HCT116 (cell line): ENCODE measurements around the gene EIF2B5. TPM values are rescaled to one million over a fixed set of nuclear protein-coding genes. Genes with fewer than 3 reads are reported as not detected.

Experiments
- ATAC-seq: fragments of 200-7000 bp; cut with Tn5 transposase; 2 replicates; pipeline ENCODE4 v1.9.1; 2020; ENCODE audit warnings: mild to moderate bottlenecking, moderate library complexity
- BruUV-seq: library from RNA; stranded (reverse); fragments of 400-500 nt; replicated peaks from 2 replicates; lab custom pipeline; 2021; lab: Mats Ljungman, UMichigan
- CTCF ChIA-PET: fragments of 300-600 bp; sonication (Branson Sonifier 250); formaldehyde crosslinking; loops from one replicate; lab custom pipeline; 2021; ENCODE audit warnings: antibody characterized with exemption; lab: Charles Lee
- POLR2A ChIA-PET: fragments of 300-600, 350-600 bp; sonication (Branson Sonifier 250); formaldehyde crosslinking; loops from one replicate; lab custom pipeline; 2021; ENCODE audit warnings: antibody characterized with exemption; lab: Charles Lee
- RAD21 ChIA-PET, 2 experiments: fragments of 300-600 bp; sonication (Branson Sonifier 250); formaldehyde crosslinking; loops; one replicate each; lab custom pipeline; 2023; ENCODE audit warnings: low total read pairs in 2 of 2; ENCODE audit not compliant: uncharacterized antibody in 2 of 2, unreplicated experiment in 2 of 2, low non-redundant PET in 1 of 2; lab: Charles Lee
- DNase-seq: peaks from one replicate; pipeline ENCODE4 v3.0.0-alpha.2; 2010; ENCODE audit warnings: low read depth, low spot score
- H2AFZ ChIP-seq: fragments of 200-600 bp; shearing (Covaris generic), sonication (generic); 2 replicates; pipeline ENCODE4 v1.6.1; 2017; ENCODE audit warnings: low read depth, mixed run types, mixed read lengths, antibody characterized with exemption, low read length; ENCODE audit not compliant: poor library complexity, severe bottlenecking
- H3K27ac ChIP-seq: 2 replicates; pipeline ENCODE4 v1.5.1; 2012; ENCODE audit warnings: low read depth, low read length
- H3K27me3 ChIP-seq: fragments of 200-600 bp; sonication (generic); 2 replicates; pipeline ENCODE4 v1.6.1; 2016; ENCODE audit warnings: mixed run types, low read length, mixed read lengths; ENCODE audit not compliant: insufficient read depth
- H3K36me3 ChIP-seq, 2 experiments: fragments of 200-500 bp in 1 of 2; fragments of 200-600 bp in 1 of 2; sonication (Bioruptor generic) in 1 of 2; sonication (generic) in 1 of 2; 2 replicates each; pipeline versions ENCODE4 v1.5.1 to v1.6.1; 2014 to 2016; ENCODE audit warnings: low read length in 2 of 2, inconsistent platforms in 1 of 2, mixed read lengths in 1 of 2, mixed run types in 1 of 2; ENCODE audit not compliant: insufficient read depth in 2 of 2, control insufficient read depth in 1 of 2
- H3K4me1 ChIP-seq, 2 experiments: fragments of 200-600 bp in 1 of 2; sonication (generic) in 1 of 2; 2 replicates each; pipeline versions ENCODE4 v1.5.1 to v1.6.1; 2012 to 2017; ENCODE audit warnings: low read length in 2 of 2, inconsistent platforms in 1 of 2, mild to moderate bottlenecking in 1 of 2, mixed read lengths in 1 of 2, mixed run types in 1 of 2, moderate library complexity in 1 of 2; ENCODE audit not compliant: insufficient read depth in 2 of 2, control insufficient read depth in 1 of 2
- H3K4me2 ChIP-seq: fragments of 200-600 bp; sonication (generic); 2 replicates; pipeline ENCODE4 v1.6.1; 2017; ENCODE audit warnings: mixed run types, low read length, mixed read lengths
- H3K4me3 ChIP-seq, 2 experiments: fragments of 200-600 bp in 1 of 2; sonication (generic) in 1 of 2; replicated peaks in 1 of 2; 2 replicates each; pipeline ENCODE4 v1.5.1; 2011 to 2016; ENCODE audit warnings: low read length in 2 of 2, control low read depth in 1 of 2, low read depth in 1 of 2, mild to moderate bottlenecking in 1 of 2, mixed read lengths in 1 of 2, mixed run types in 1 of 2
- H3K79me2 ChIP-seq: fragments of 200-600 bp; sonication (generic); 2 replicates; pipeline ENCODE4 v1.6.1; 2017; ENCODE audit warnings: mild to moderate bottlenecking, mixed run types, low read length, moderate library complexity, mixed read lengths; ENCODE audit not compliant: insufficient read depth
- H3K9ac ChIP-seq: fragments of 200-600 bp; sonication (generic); 2 replicates; pipeline ENCODE4 v1.6.1; 2016; ENCODE audit warnings: low read length, mixed read lengths
- H3K9me2 ChIP-seq: fragments of 200-600 bp; sonication (generic), shearing (Covaris generic); 2 replicates; pipeline ENCODE4 v1.6.1; 2017; ENCODE audit warnings: mixed run types, mild to moderate bottlenecking, moderate library complexity; ENCODE audit not compliant: insufficient read depth
- H3K9me3 ChIP-seq, 2 experiments: fragments of 200-500 bp in 1 of 2; fragments of 200-600 bp in 1 of 2; sonication (Bioruptor generic) in 1 of 2; sonication (generic) in 1 of 2; 2 replicates each; pipeline ENCODE4 v1.6.1; 2014 to 2017; ENCODE audit warnings: low read length in 2 of 2, mixed read lengths in 2 of 2, inconsistent platforms in 1 of 2, low read depth in 1 of 2, mild to moderate bottlenecking in 1 of 2, mixed run types in 1 of 2, moderate library complexity in 1 of 2; ENCODE audit not compliant: control insufficient read depth in 1 of 2, insufficient read depth in 1 of 2
- H4K20me1 ChIP-seq: fragments of 200-600 bp; sonication (generic), shearing (Covaris generic); 2 replicates; pipeline ENCODE4 v1.6.1; 2017; ENCODE audit warnings: mixed run types, mild to moderate bottlenecking, moderate library complexity; ENCODE audit not compliant: insufficient read depth
- CBX3 ChIP-seq: IDR thresholded peaks from 2 replicates; pipeline ENCODE4 v1.6.1; 2012; ENCODE audit warnings: low read depth
- CEBPB ChIP-seq: IDR thresholded peaks from 2 replicates; pipeline ENCODE4 v1.6.1; 2012; ENCODE audit warnings: low read depth
- CTCF ChIP-seq, 3 experiments: fragments of 200-600 bp in 1 of 3; sonication (generic) in 1 of 3; IDR thresholded peaks in 2 of 3; conservative IDR thresholded peaks in 1 of 3; 2 replicates each; pipeline ENCODE4 v1.5.1; 2012 to 2017; ENCODE audit warnings: low read depth in 2 of 3, low read length in 2 of 3, antibody characterized with exemption in 1 of 3, borderline replicate concordance in 1 of 3, control low read depth in 1 of 3, mild to moderate bottlenecking in 1 of 3, mixed read lengths in 1 of 3, mixed run types in 1 of 3, moderate library complexity in 1 of 3; ENCODE audit not compliant: insufficient read depth in 1 of 3
- ELF1 ChIP-seq: IDR thresholded peaks from 2 replicates; pipeline ENCODE4 v1.6.1; 2012; ENCODE audit warnings: low read depth, borderline replicate concordance
- JUND ChIP-seq: IDR thresholded peaks from 2 replicates; pipeline ENCODE4 v1.6.1; 2012
- POLR2A ChIP-seq: IDR thresholded peaks from 2 replicates; pipeline ENCODE4 v1.7.0; 2011; ENCODE audit warnings: borderline replicate concordance; ENCODE audit not compliant: insufficient read depth, insufficient read length; ENCODE audit errors: extremely low read depth
- POLR2AphosphoS5 ChIP-seq: IDR thresholded peaks from 2 replicates; pipeline ENCODE4 v1.6.1; 2011; ENCODE audit warnings: mild to moderate bottlenecking, low read depth, low read length, moderate library complexity
- SP1 ChIP-seq: IDR thresholded peaks from 2 replicates; pipeline ENCODE4 v1.6.1; 2012; ENCODE audit warnings: low read depth
- TCF7L2 ChIP-seq: IDR thresholded peaks from 2 replicates; pipeline ENCODE4 v1.7.0; 2011; ENCODE audit warnings: borderline replicate concordance, inconsistent platforms; ENCODE audit not compliant: insufficient read depth, insufficient read length; ENCODE audit errors: extremely low read depth
- YY1 ChIP-seq: IDR thresholded peaks from 2 replicates; pipeline ENCODE4 v1.6.1; 2011; ENCODE audit warnings: low read length, low read depth, moderate library complexity, mild to moderate bottlenecking; ENCODE audit not compliant: insufficient replicate concordance; ENCODE audit errors: extremely low read depth
- ZFX ChIP-seq: fragments of 450-650 bp; IDR thresholded peaks from 2 replicates; pipeline ENCODE4 v1.6.1; 2017
- ZNF274 ChIP-seq: fragments of 200-500 bp; sonication (Bioruptor generic); IDR thresholded peaks from 2 replicates; pipeline ENCODE4 v1.6.1; 2014; ENCODE audit warnings: mild to moderate bottlenecking, low read depth, low read length, inconsistent platforms
- intact Hi-C: fragments of 100-400 bp; cut with micrococcal nuclease; formaldehyde crosslinking; loops from 2 replicates; pipeline ENCODE4 v1.10.0; 2022
- total RNA-seq: library from RNA; stranded (reverse); gene quantifications from one replicate; pipeline ENCODE4 v1.2.1, GENCODE V29; 2021; ENCODE audit not compliant: unreplicated experiment
- TF ChIP-seq, protein P1 (sequence below): IDR thresholded peaks from 2 replicates; pipeline ENCODE4 v1.6.1; 2012; ENCODE audit warnings: low read depth
- TF ChIP-seq, protein P2 (sequence below): IDR thresholded peaks from 2 replicates; pipeline ENCODE4 v1.6.1; 2012

EIF2B5 gene
- total RNA-seq, 1 experiment from 2014 or later: 50.3 TPM

DNA sequence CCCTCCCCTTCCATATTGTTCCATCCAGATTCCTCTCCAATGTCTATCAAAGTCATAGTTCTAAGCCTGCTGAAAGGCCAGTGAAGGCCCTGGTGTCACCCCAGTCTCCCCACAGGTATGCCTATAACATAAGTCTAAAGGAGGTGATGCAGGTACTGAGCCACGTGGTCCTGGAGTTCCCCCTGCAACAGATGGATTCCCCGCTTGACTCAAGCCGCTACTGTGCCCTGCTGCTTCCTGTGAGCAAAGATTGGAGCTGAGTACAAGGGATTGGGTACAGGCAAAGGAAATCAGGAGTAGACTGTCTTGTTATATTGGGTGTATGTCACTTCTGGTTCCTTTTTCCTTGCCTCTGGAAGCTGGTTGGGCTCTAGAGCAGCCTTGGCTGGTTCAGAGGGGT, 8.2 kb downstream of the EIF2B5 start:
- ChIA-PET RAD21 (no interaction called here), POLR2A (interaction anchor here (0.6 kb wide), 1 partner anchor 10 kb away, joined by 5 read pairs; no protein-coding TSS in a partner anchor), CTCF (interaction anchor here (1.5 to 2.0 kb wide), 4 partner anchors 8 to 248 kb away, joined by 3 to 7 read pairs (median 4); partner anchors contain the start of gene EIF2B5)
- no peak for ATAC-seq
- no peaks in the 10 kb centered on the region for H3K27me3 ChIP-seq
- no peaks in the 10 kb centered on the region for H3K9me3 ChIP-seq
- no TSS peak for BruUV-seq
- TF ChIP-seq POLR2A: no peak
- no peak for TF ChIP-seq ELF1
- H3K79me2 ChIP-seq: peaks cover 18% of the 10 kb centered on the region
- H3K9me2 ChIP-seq: no peaks in the 10 kb centered on the region
- no peak overlapping the region for H3K4me2 ChIP-seq
- no peak for DNase-seq
- H4K20me1 ChIP-seq: no peaks in the 10 kb centered on the region
- no peak overlapping the region for H3K4me3 ChIP-seq
- intact Hi-C loops: no loop called here
- no peak overlapping the region for H2AFZ ChIP-seq
- H3K27ac ChIP-seq: no peak overlapping the region
- H3K9ac ChIP-seq: no peak overlapping the region
- 0 out of 4 replicates have a peak, but pooled peaks cover 0 to 8% of the 10 kb centered on the region in 2 experiments for H3K4me1 ChIP-seq
- peaks cover 38 to 47% of the 10 kb centered on the region in 2 experiments for H3K36me3 ChIP-seq

DNA sequence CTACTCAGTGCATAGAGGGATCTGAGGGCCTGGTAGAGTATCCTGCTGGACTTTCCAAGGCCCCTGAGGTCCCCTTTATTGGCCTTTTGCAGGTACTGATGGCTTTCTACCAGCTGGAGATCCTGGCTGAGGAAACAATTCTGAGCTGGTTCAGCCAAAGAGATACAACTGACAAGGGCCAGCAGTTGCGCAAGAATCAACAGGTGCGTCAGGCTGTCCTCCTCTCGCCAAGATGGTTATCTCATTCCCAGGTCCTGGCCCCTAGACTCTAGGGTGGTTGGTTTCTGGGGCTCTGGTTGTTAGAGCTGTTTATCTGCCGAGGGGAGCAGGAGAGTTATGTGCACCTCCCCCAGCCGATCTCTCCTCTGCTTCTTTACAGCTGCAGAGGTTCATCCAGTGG, 9.3 kb downstream of the EIF2B5 start:
- no peaks in the 10 kb centered on the region for H3K9me3 ChIP-seq
- intact Hi-C loops: loop anchor here (2.0 kb wide), 1 partner anchor 104 kb away; the partner anchor contains the start of genes ALG3 and EEF1AKMT4
- TF ChIP-seq SP1 (no peak), ZFX (no peak), CBX3 (no peak), TCF7L2 (no peak), ELF1 (no peak), CTCF (IDR thresholded peaks at IDR 0.05 in 2 of 3, conservative IDR thresholded peaks at IDR 0.05 in 1 of 3; ENCODE audit: borderline replicate concordance in 1 of 3, insufficient read depth in 1 of 3, low read depth in 2 of 3, low read length in 2 of 3) (no peak), POLR2AphosphoS5 (no peak), JUND (no peak), YY1 (no peak), CEBPB (no peak), ZNF274 (no peak)
- TF ChIP-seq, protein P1, sequence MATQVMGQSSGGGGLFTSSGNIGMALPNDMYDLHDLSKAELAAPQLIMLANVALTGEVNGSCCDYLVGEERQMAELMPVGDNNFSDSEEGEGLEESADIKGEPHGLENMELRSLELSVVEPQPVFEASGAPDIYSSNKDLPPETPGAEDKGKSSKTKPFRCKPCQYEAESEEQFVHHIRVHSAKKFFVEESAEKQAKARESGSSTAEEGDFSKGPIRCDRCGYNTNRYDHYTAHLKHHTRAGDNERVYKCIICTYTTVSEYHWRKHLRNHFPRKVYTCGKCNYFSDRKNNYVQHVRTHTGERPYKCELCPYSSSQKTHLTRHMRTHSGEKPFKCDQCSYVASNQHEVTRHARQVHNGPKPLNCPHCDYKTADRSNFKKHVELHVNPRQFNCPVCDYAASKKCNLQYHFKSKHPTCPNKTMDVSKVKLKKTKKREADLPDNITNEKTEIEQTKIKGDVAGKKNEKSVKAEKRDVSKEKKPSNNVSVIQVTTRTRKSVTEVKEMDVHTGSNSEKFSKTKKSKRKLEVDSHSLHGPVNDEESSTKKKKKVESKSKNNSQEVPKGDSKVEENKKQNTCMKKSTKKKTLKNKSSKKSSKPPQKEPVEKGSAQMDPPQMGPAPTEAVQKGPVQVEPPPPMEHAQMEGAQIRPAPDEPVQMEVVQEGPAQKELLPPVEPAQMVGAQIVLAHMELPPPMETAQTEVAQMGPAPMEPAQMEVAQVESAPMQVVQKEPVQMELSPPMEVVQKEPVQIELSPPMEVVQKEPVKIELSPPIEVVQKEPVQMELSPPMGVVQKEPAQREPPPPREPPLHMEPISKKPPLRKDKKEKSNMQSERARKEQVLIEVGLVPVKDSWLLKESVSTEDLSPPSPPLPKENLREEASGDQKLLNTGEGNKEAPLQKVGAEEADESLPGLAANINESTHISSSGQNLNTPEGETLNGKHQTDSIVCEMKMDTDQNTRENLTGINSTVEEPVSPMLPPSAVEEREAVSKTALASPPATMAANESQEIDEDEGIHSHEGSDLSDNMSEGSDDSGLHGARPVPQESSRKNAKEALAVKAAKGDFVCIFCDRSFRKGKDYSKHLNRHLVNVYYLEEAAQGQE: no peak
- TF ChIP-seq, protein P2, sequence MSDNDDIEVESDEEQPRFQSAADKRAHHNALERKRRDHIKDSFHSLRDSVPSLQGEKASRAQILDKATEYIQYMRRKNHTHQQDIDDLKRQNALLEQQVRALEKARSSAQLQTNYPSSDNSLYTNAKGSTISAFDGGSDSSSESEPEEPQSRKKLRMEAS: no peak

More for the DNA sequence above, 9.3 kb downstream of the EIF2B5 start:
- no peak overlapping the region for H2AFZ ChIP-seq
- H3K9me2 ChIP-seq: no peaks in the 10 kb centered on the region
- DNase-seq (no peak), ATAC-seq (no peak)
- RAD21 ChIA-PET: interaction anchor here (0.7 to 1.4 kb wide), 2 partner anchors 117 to 140 kb away, joined by 3 to 4 read pairs; partner anchors contain the start of gene CAMK2N2 (in 1 of the 2)
- peaks cover 0 to 13% of the 10 kb centered on the region in 2 experiments; a peak in 1 of 4 replicates for H3K4me1 ChIP-seq
- peak overlapping the region; percentile 11; the same call in 1 of the 2 replicates for H3K27ac ChIP-seq
- no TSS peak for BruUV-seq
- POLR2A ChIA-PET: interaction anchor here (2.3 kb wide), 1 partner anchor 9 kb away, joined by 7 read pairs; the partner anchor contains the start of gene EIF2B5
- no peaks in the 10 kb centered on the region for H4K20me1 ChIP-seq
- H3K4me2 ChIP-seq: no peak overlapping the region
- no peak overlapping the region for H3K4me3 ChIP-seq
- H3K79me2 ChIP-seq: peaks cover 12% of the 10 kb centered on the region
- H3K27me3 ChIP-seq: no peaks in the 10 kb centered on the region
- no peak overlapping the region for H3K9ac ChIP-seq
- CTCF ChIA-PET: interaction anchor here (1.2 to 2.1 kb wide), 8 partner anchors 10 to 249 kb away, joined by 3 to 9 read pairs (median 4); partner anchors contain the start of genes EEF1AKMT4 and EIF2B5
- H3K36me3 ChIP-seq: peaks cover 38 to 47% of the 10 kb centered on the region in 2 experiments
